Spleen (tissue), 7 donors: Measurements from ENCODE around the gene SUMO3.

Experiments used
- CTCF ChIP-seq, 11 experiments: fragments of 200-600 bp in 7 of 11; fragments of 450-650 bp in 4 of 11; sonication (generic) in 4 of 11; IDR thresholded peaks in 8 of 11; conservative IDR thresholded peaks in 3 of 11; 1 replicate in 7 of 11; 2 replicates in 4 of 11; pipeline versions ENCODE4 v1.4.0 to v1.8.0; 2016 to 2021; ENCODE audit warnings: antibody characterized with exemption in 11 of 11, inconsistent platforms in 4 of 11, mild to moderate bottlenecking in 1 of 11
- POLR2A ChIP-seq, 3 donors: fragments of 450-650 bp; IDR thresholded peaks; one replicate each; pipeline ENCODE4 v1.5.1; 2017; ENCODE audit warnings: antibody characterized with exemption in 3 of 3, mild to moderate bottlenecking in 1 of 3
- POLR2AphosphoS5 ChIP-seq, 3 donors: sonication (generic); formaldehyde crosslinking; IDR thresholded peaks; one replicate each; pipeline ENCODE4 v1.5.1; 2017; ENCODE audit warnings: antibody characterized with exemption in 3 of 3
- donor health status: DM: no; HTN: no; CAD: no; lungs with moderate emphysema.
- donor health status: DM: no; HTN: no; CAD: no.
- donor health status: DM: no; HTN: no; CAD: no.

GRCh38 chr21:44857127-44857892, 39.4 kb upstream of the SUMO3 start:
- no peak for TF ChIP-seq CTCF (IDR thresholded peaks at IDR 0.05 in 8 of 11, conservative IDR thresholded peaks at IDR 0.05 in 3 of 11)
- TF ChIP-seq POLR2A (IDR thresholded peaks at IDR 0.05): no peak
- no peak for TF ChIP-seq POLR2AphosphoS5 (IDR thresholded peaks at IDR 0.05)
